ENCODE data around the gene TDRD10.

The TDRD10 gene

DNA sequence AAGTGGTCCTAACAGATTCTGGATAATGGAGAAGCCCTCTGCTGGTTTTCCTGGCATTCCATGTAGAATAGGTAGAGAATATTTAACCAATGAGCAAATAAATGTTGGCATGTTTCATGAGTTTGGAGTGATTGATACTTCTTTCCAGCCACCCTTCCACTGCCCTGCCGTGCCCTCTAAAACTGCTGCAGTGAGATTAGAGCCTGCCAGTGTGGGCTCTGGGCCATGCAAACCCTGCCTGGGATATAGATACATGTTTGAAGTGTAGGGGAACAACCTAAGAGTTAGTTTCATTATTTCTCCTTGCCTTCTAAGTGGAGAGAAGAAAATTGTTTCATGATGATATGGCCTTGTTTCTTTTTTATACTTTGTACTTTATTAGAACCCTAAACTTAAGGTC, 46.0 kb downstream of the TDRD10 start:
- TF ChIP-seq CTCF (IDR thresholded peaks at IDR 0.05) (no peak), ZFX (IDR thresholded peaks at IDR 0.05; ENCODE audit: borderline replicate concordance) (no peak)
- peak overlapping the region; percentile 3; the same call in 1 of the 2 replicates for H3K27ac ChIP-seq

GRCh38 chr1:154549202-154549770, 47.3 kb downstream of the TDRD10 start:
- no peak for TF ChIP-seq ZFX (IDR thresholded peaks at IDR 0.05; ENCODE audit: borderline replicate concordance)
- no peak for TF ChIP-seq CTCF (IDR thresholded peaks at IDR 0.05)
- H3K27ac ChIP-seq: no peak overlapping the region

- no peak overlapping the region for H3K27ac ChIP-seq
- no peak for TF ChIP-seq CTCF (IDR thresholded peaks at IDR 0.05)
- TF ChIP-seq ZFX (IDR thresholded peaks at IDR 0.05; ENCODE audit: borderline replicate concordance): no peak
Measured at GRCh38 chr1:154550070-154550469, 48.1 kb downstream of the TDRD10 start.

DNA sequence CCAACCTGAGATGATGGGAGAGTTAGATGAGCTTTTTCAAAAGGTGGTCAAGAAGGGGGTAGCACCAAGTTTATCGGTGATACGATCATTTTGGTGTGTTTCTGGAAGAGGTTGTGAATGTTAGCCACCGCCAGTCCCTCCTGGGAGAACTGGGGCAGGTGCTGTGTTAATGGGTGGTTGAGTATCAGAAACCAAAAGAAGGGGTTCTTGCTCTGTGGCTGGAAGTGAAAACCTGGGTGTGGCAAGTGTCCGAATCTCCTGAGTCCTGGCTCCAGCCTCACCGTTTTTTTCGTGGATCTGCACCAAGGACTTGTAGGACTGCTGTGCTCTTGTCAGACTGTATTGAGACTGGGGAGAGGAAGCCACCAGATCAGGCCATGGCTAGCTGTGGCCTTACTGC, 48.6 kb downstream of the TDRD10 start:
- TF ChIP-seq ZFX (IDR thresholded peaks at IDR 0.05; ENCODE audit: borderline replicate concordance): no peak
- no peak for TF ChIP-seq CTCF (IDR thresholded peaks at IDR 0.05)
- H3K27ac ChIP-seq: no peak overlapping the region

GRCh38 chr1:154551474-154551873, 49.5 kb downstream of the TDRD10 start:
- no peak for TF ChIP-seq CTCF (IDR thresholded peaks at IDR 0.05)
- TF ChIP-seq ZFX (IDR thresholded peaks at IDR 0.05; ENCODE audit: borderline replicate concordance): no peak
- H3K27ac ChIP-seq: no peak overlapping the region

GRCh38 chr1:154552036-154552435, 50.0 kb downstream of the TDRD10 start:
- no peak overlapping the region for H3K27ac ChIP-seq
- TF ChIP-seq CTCF (IDR thresholded peaks at IDR 0.05) (no peak), ZFX (IDR thresholded peaks at IDR 0.05; ENCODE audit: borderline replicate concordance) (no peak)

DNA sequence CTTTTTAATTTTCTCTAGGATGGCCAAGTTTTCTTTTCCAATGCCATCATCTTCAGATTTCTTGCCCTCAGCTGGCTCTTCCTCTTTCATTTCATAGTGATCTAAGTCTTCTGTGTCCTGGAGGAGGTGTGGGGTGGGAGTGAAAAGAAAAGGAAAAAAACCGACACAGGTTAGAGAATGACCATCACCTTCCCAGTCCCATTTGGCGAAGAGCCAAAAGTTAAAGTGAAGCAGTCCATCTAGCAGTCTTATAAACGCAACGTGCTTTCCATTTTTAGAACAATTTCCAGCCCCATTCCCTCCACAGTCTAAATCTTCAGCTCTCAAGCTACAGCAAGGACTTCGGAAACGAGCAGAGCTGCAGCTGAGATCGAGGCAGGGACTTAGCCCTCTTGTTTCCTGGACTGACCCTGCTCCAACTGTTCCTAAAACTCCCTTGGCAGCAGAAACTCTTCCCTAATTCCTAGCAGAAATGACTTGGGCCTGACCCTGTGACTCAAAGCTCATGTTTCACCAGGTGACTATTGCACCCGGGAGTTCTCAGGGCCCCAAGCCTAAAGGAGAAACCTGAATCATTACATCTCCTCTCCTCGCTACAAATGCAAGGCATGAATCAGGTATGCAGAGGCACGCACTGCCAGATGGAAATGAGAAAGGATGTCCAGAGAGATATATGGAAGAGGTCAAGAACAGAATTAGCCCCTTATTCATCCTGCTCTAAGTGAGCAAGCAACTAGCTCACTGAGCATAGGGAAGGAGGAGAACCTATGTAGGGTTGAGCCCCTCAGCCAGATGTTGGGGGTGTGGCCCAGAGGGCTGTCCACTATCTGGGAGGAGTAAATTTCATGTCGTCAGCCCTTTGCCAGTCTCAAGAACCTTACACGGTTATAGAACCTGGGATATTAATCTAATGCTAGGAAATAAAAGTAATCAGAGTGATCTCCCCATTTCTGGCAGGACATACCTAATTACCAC, 51.3 kb downstream of the TDRD10 start:
- TF ChIP-seq CTCF (IDR thresholded peaks at IDR 0.05) (no peak), ZFX (IDR thresholded peaks at IDR 0.05; ENCODE audit: borderline replicate concordance) (no peak)
- H3K27ac ChIP-seq: no peak overlapping the region

Measured in 22Rv1 (cell line).